ENCODE results near the gene RAD51B. TPM values are rescaled to one million over a fixed set of nuclear protein-coding genes. Genes with fewer than 3 reads are reported as not detected.
A peak's percentile ranks its signal among the peaks of the same experiment; 100 is the strongest.
"Not testable (repeated sequence)": the region's sequence is repeated elsewhere in the genome, so short reads cannot be mapped to it uniquely, and the experiment has no call there.

The RAD51B gene
- total RNA-seq, 1 donor from 2014 or later: 3.3 TPM

GRCh38 chr14:68414121-68414520 lies 594.5 kb downstream of the RAD51B start:
- no peak for ATAC-seq

GRCh38 chr14:68416171-68416570 lies 596.6 kb downstream of the RAD51B start:
- no peak for ATAC-seq

More at GRCh38 chr14:68414121-68414520, 594.5 kb downstream of the RAD51B start:
- no peak for DNase-seq (ENCODE audit: low spot score)

GRCh38 chr14:68417009-68417650 lies 597.6 kb downstream of the RAD51B start:
- DNase-seq (ENCODE audit: low spot score): no peak
- ATAC-seq: no peak

More at GRCh38 chr14:68416171-68416570, 596.6 kb downstream of the RAD51B start:
- no peak for DNase-seq (ENCODE audit: low spot score)

GRCh38 chr14:68418174-68419118 lies 598.9 kb downstream of the RAD51B start:
- ATAC-seq (no peak), DNase-seq (ENCODE audit: low spot score) (no peak)

GRCh38 chr14:68420350-68420749 lies 600.8 kb downstream of the RAD51B start:
- DNase-seq (ENCODE audit: low spot score) (no peak), ATAC-seq (no peak)

GRCh38 chr14:68421116-68421515 lies 601.5 kb downstream of the RAD51B start:
- DNase-seq (ENCODE audit: low spot score) (no peak), ATAC-seq (no peak)

- ATAC-seq (peak; percentile 28), DNase-seq (ENCODE audit: low spot score) (no peak)
Observed at GRCh38 chr14:68423686-68424085, 604.1 kb downstream of the RAD51B start.

- ATAC-seq: no peak
- no peak for DNase-seq (ENCODE audit: low spot score)
Observed at GRCh38 chr14:68424443-68425172, 605.0 kb downstream of the RAD51B start.

- ATAC-seq (no peak), DNase-seq (ENCODE audit: low spot score) (no peak)
Observed at GRCh38 chr14:68426661-68427549, 607.3 kb downstream of the RAD51B start.

- DNase-seq (ENCODE audit: low spot score): no peak
- no peak for ATAC-seq
Observed at GRCh38 chr14:68427550-68427890, 607.9 kb downstream of the RAD51B start.

- not testable (repeated sequence) for ATAC-seq; DNase-seq (ENCODE audit: low spot score)
Observed at GRCh38 chr14:68428900-68429299, 609.3 kb downstream of the RAD51B start.

- ATAC-seq; DNase-seq (ENCODE audit: low spot score): not testable (repeated sequence)
Observed at GRCh38 chr14:68434173-68434572, 614.6 kb downstream of the RAD51B start.

GRCh38 chr14:68435631-68436030 lies 616.1 kb downstream of the RAD51B start:
- not testable (repeated sequence) for ATAC-seq; DNase-seq (ENCODE audit: low spot score)

- no peak for ATAC-seq
- no peak for DNase-seq (ENCODE audit: low spot score)
Observed at GRCh38 chr14:68439676-68440075, 620.1 kb downstream of the RAD51B start.

GRCh38 chr14:68440820-68441219 lies 621.2 kb downstream of the RAD51B start:
- ATAC-seq (peak; percentile 55), DNase-seq (ENCODE audit: low spot score) (no peak)

GRCh38 chr14:68441542-68441941 lies 622.0 kb downstream of the RAD51B start:
- ATAC-seq: no peak
- no peak for DNase-seq (ENCODE audit: low spot score)

- ATAC-seq: no peak
- DNase-seq (ENCODE audit: low spot score): no peak
Observed at GRCh38 chr14:68442828-68443629, 623.5 kb downstream of the RAD51B start.

GRCh38 chr14:68444449-68445168 lies 625.0 kb downstream of the RAD51B start:
- DNase-seq (ENCODE audit: low spot score) (peak; percentile 72), ATAC-seq (peak; percentile 84)

Measured in left lobe of liver (tissue), 2 donors.